GM12865 (cell line): ENCODE data around the gene MRPL38.

Experiments used
- DNase-seq: peaks from one replicate; pipeline ENCODE4 v3.0.0; 2010; ENCODE audit warnings: low read depth
- H3K4me3 ChIP-seq: 2 replicates; pipeline ENCODE4 v1.5.1; 2011; ENCODE audit warnings: mild to moderate bottlenecking, low read depth, low read length, control low read depth
- TF ChIP-seq, protein P1 (sequence below): IDR thresholded peaks from 2 replicates; pipeline ENCODE4 v1.5.1; 2011; ENCODE audit warnings: low read length, control low read depth, low read depth, inconsistent platforms; ENCODE audit not compliant: insufficient read depth; ENCODE audit errors: missing control alignments

MRPL38 gene

GRCh38 chr17:75904749-75905521 is at the start of gene MRPL38:
Gene MRPL38 (minus strand): TSS chr17:75904884. CDS start chr17:75904875, 9 bp downstream.
- peak within 1 kb of the TSS; percentile 97 for H3K4me3 ChIP-seq
- DNase-seq = peak; percentile 99
- TF ChIP-seq, protein P1, sequence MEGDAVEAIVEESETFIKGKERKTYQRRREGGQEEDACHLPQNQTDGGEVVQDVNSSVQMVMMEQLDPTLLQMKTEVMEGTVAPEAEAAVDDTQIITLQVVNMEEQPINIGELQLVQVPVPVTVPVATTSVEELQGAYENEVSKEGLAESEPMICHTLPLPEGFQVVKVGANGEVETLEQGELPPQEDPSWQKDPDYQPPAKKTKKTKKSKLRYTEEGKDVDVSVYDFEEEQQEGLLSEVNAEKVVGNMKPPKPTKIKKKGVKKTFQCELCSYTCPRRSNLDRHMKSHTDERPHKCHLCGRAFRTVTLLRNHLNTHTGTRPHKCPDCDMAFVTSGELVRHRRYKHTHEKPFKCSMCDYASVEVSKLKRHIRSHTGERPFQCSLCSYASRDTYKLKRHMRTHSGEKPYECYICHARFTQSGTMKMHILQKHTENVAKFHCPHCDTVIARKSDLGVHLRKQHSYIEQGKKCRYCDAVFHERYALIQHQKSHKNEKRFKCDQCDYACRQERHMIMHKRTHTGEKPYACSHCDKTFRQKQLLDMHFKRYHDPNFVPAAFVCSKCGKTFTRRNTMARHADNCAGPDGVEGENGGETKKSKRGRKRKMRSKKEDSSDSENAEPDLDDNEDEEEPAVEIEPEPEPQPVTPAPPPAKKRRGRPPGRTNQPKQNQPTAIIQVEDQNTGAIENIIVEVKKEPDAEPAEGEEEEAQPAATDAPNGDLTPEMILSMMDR = peak; percentile 90

GRCh38 chr17:75950855-75951554 is 46.3 kb upstream of the MRPL38 start:
- H3K4me3 ChIP-seq = no peak overlapping the region
- TF ChIP-seq, protein P1 = no peak
- no peak for DNase-seq

- no peak overlapping the region for H3K4me3 ChIP-seq
- DNase-seq = no peak
- TF ChIP-seq, protein P1 = no peak
These were observed 45.7 kb upstream of the MRPL38 start for GRCh38 chr17:75950421-75950820.

DNA sequence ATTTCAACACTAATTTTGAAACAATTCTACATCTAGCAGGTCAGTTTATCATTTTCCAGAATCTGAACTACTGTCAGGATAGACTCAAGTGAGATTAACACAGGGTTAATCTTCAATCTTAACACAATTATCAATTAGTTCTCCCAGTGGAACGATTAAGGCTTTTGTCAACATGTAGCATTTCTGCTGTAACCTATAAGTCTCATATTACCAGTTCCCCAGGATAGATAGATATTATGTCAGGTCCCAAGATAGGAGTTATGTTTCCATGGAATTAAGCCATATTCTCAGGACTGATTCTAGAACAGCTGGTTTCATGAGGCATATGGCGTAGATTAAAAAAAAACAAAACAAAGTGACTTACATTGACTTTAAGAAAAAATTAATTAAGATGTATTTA is 40.5 kb upstream of the MRPL38 start:
- no peak for DNase-seq
- TF ChIP-seq, protein P1 = no peak
- H3K4me3 ChIP-seq = no peak overlapping the region

GRCh38 chr17:75943491-75943890 is 38.8 kb upstream of the MRPL38 start:
- no peak overlapping the region for H3K4me3 ChIP-seq
- TF ChIP-seq, protein P1 = no peak
- no peak for DNase-seq

GRCh38 chr17:75942473-75942872 is 37.8 kb upstream of the MRPL38 start:
- H3K4me3 ChIP-seq = no peak overlapping the region
- DNase-seq = no peak
- TF ChIP-seq, protein P1 = no peak
